Activated naive CD8-positive, alpha-beta T cell treated with anti-CD3 and anti-CD28 coated beads for 36 hours (primary cell): ENCODE results near the gene FCRLB. TPM values are rescaled to one million over a fixed set of nuclear protein-coding genes. Genes with fewer than 3 reads are reported as not detected.
"Not testable (repeated sequence)": the region's sequence is repeated elsewhere in the genome, so short reads cannot be mapped to it uniquely, and the experiment has no call there.

ENCODE experiments used
- DNase-seq: peaks from one replicate; pipeline ENCODE4 v3.0.0; 2021
- H3K27ac Mint-ChIP-seq: one replicate; pipeline ENCODE4 v1.8.0; 2022; ENCODE audit warnings: mild to moderate bottlenecking, moderate library complexity, mixed read lengths
- H3K27me3 Mint-ChIP-seq: one replicate; pipeline ENCODE4 v1.8.0; 2022; ENCODE audit warnings: mild to moderate bottlenecking, mixed read lengths
- H3K36me3 Mint-ChIP-seq: one replicate; pipeline ENCODE4 v1.8.0; 2021; ENCODE audit warnings: mild to moderate bottlenecking, mixed read lengths
- H3K4me1 Mint-ChIP-seq: one replicate; pipeline ENCODE4 v1.8.0; 2021; ENCODE audit warnings: mixed read lengths
- H3K4me3 Mint-ChIP-seq: one replicate; pipeline ENCODE4 v1.8.0; 2022; ENCODE audit warnings: mild to moderate bottlenecking, moderate library complexity, mixed read lengths
- H3K9me3 Mint-ChIP-seq: one replicate; pipeline ENCODE4 v1.8.0; 2022; ENCODE audit warnings: mixed read lengths
- total RNA-seq, 2 experiments: library from RNA; stranded (reverse); gene quantifications; one replicate each; pipeline ENCODE4 v1.2.3, GENCODE V29; 2021

FCRLB gene
- total RNA-seq, 2 experiments from 2014 or later: 0.49 to 0.76 TPM

DNA sequence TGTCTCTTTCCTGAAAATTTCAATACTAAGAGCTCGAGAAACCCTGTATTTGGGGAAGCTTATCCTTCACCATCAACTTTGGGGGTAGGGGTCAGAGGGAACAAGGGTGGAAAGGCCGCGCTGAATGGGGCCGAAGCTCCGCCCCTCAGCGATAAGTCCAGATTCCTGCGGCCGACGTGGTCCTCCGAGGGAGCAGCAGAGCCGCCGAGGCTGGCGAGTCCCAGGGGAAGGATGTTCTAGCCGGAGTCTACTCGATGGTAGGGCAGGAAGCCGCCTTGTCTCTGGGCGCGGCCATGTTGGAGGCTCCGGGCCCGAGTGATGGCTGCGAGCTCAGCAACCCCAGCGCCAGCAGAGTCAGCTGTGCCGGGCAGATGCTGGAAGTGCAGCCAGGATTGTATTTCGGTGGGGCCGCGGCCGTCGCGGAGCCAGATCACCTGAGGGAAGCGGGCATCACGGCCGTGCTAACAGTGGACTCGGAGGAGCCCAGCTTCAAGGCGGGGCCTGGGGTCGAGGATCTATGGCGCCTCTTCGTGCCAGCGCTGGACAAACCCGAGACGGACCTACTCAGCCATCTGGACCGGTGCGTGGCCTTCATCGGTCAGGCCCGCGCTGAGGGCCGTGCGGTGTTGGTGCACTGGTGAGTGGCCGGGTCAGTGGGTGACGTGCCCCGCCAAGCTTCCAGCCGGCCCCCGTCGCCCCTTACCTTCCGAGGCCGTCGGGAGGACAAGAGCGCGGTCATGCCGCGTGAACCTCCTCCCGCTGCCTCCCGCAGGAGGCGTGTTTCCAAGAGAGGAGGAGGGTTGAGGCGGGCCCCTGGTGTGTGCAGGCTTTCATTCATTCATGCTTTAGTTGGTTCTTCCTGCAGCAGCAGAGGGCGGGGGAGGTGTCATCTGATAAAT lies 28.4 kb downstream of the FCRLB start, which contains the start of gene DUSP12:
Gene DUSP12 (plus strand): TSS at position 278 of the 899 bp plus-strand sequence. CDS start 16 bp downstream, at position 294.
- Mint-ChIP-seq H3K9me3 (no peaks in the 10 kb centered on the region), H3K36me3 (peaks cover 24% of the 10 kb centered on the region), H3K4me3 (peak within 1 kb of the TSS; percentile 98), H3K27ac (peak within 1 kb of the TSS; percentile 99), H3K27me3 (peaks cover 13% of the 10 kb centered on the region), H3K4me1 (peaks cover 45% of the 10 kb centered on the region)
- DNase-seq: peak; percentile 90

DNA sequence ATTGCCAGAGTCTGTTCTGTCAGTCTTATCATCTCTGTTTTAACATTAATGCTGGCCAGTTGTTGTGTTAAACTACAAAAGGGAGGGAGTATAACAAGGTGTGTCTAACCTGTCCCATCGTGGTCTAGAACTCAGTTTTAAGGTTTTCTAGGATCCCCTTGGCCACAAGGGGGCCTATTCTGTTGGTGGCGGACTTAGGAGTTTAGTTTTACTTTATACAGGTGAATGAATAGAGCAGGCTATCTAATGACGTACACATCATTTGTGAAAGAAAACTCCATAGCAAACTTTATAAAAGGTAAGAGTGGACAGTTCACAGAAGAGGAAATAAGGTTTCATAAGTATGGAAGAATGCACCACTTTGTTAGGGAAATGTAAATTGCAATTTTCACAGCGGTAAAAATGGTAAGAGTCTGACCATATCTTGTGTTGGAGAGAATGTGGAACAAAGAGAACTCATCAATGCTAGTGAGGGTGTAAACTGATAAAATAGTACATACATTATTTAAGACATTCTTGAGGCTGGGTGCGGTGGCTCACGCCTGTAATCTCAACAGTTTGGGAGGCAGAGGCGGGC lies 42.3 kb downstream of the FCRLB start:
- Mint-ChIP-seq H3K36me3 (peaks cover 13% of the 10 kb centered on the region), H3K27me3 (no peaks in the 10 kb centered on the region), H3K27ac (peak overlapping the region; percentile 12), H3K4me1 (peaks cover 41% of the 10 kb centered on the region), H3K9me3 (no peaks in the 10 kb centered on the region), H3K4me3 (peak overlapping the region; percentile 37)
- DNase-seq: peak; percentile 46

DNA sequence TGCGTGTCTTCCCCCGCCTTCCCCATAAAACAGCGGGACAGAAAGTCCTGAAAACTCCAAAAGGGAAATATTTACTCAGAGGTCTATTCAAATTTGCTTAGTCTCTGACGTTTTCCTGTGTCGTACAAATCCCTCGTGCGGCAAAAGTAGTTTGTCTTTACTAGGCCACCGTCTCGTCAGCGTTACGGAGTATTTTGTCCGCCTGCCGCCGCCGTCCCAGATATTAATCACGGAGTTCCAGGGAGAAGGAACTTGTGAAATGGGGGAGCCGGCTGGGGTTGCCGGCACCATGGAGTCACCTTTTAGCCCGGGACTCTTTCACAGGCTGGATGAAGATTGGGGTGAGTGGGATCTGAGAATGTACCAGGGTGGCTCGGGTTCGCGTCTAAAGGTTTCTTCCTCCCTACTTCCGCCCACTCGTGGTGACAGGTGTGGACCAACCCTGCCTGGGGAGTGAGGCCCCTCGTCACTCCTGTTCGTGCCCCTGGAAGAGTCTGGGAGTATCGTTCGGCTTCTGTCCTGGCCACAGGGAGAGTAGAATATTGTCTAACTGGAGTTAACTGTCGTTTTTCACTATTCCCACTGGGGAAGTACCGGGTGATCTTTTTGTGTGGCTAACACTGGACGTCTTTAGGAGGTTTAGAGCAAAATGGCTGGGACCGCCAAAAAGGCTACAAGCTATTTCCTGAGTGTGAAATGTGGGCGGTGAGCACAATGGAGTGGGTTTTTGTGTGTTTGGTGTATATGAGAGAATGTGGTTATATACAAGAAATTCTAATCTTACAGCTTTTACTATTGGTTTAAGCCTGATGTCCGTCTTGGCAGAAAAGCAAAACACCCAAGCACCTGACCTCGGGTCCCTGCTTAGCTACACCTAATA lies 45.0 kb downstream of the FCRLB start, which contains the start of gene ATF6:
Gene ATF6 (plus strand): TSS at position 219 of the 880 bp plus-strand sequence. CDS start 41 bp downstream, at position 260.
- peak within 1 kb of the TSS; percentile 99 for H3K27ac Mint-ChIP-seq
- no peaks in the 10 kb centered on the region for H3K9me3 Mint-ChIP-seq
- peaks cover 13% of the 10 kb centered on the region for H3K36me3 Mint-ChIP-seq
- DNase-seq: peak; percentile 77
- no peaks in the 10 kb centered on the region for H3K27me3 Mint-ChIP-seq
- H3K4me3 Mint-ChIP-seq: peak within 1 kb of the TSS; percentile 100
- peaks cover 56% of the 10 kb centered on the region for H3K4me1 Mint-ChIP-seq

DNA sequence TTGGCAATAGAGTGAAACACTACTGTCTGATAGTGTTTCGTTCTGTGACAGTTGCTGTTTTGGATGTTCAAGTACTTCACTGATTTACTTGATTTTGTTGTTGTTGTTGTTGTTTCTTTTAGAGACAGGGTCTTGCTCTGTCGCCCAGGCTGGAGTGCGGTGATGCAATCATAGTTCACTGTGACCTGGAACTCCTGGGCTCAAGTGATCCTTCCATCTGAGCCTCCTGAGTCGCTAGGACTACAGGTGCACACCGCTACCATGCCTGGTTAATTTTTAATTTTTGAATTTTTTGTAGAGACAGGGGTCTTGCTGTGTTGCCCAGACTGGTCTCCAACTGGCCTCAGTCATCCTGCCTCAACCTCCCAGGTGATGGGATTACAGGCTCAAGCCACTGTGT lies 47.1 kb downstream of the FCRLB start:
- no peak for DNase-seq
- Mint-ChIP-seq H3K4me3 (peak overlapping the region; percentile 100), H3K9me3 (no peaks in the 10 kb centered on the region), H3K4me1 (peaks cover 46% of the 10 kb centered on the region), H3K36me3 (peaks cover 13% of the 10 kb centered on the region), H3K27me3 (no peaks in the 10 kb centered on the region), H3K27ac (peak overlapping the region; percentile 42)

DNA sequence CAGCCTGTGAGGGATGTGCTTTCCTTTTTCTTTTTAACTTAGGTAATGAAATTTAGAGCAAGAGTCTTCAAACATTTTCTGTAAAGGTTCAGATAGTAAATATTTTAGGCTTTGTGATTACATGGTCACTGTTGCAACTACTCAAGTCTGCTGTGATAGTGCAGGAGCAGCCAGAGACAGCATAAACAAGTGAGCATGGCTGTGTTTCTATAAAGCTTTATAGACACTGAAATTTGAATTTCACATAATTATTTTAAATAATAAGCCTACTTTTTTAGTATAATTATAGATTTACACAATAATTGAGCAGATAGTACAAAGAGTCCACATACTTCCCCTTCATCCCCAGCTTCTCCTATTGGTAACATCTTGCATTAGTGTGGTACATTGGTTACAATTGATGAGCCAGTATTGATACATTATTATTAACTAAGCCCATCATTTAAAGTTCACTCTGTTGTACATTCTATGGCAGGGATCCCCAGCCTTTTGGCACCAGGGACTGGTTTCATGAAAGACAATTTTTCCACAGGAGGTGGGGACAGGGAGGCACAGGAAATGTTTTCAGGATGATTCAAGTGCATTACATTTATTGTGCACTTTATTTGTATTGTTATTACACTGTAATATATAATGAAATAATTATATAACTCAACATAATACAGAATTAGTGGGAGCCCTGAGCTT lies 47.8 kb downstream of the FCRLB start:
- Mint-ChIP-seq H3K4me1 (peaks cover 46% of the 10 kb centered on the region), H3K27me3 (no peaks in the 10 kb centered on the region), H3K36me3 (peaks cover 13% of the 10 kb centered on the region), H3K9me3 (no peaks in the 10 kb centered on the region), H3K27ac (no peak overlapping the region), H3K4me3 (no peak overlapping the region)
- no peak for DNase-seq

DNA sequence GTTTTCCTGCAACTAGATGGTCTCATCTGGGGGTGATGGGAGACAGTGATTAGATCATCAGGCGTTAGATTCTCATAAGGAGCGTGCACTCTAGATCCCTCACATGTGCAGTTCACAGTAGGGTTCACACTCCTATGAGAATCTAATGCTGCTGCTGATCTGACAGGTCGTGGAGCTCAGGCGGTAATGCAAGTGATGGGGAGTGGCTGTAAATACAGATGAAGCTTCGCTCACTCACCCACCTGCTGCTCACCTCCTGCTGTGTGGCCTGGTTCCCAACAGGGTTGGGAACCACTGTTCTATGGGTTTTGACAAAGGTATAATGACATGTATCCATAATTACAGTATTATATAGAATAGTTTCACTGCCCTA lies 48.3 kb downstream of the FCRLB start:
- not testable (repeated sequence) for H3K27ac Mint-ChIP-seq, H3K27me3 Mint-ChIP-seq, DNase-seq, H3K9me3 Mint-ChIP-seq, H3K4me3 Mint-ChIP-seq
- peaks cover 47% of the 10 kb centered on the region for H3K4me1 Mint-ChIP-seq
- peaks cover 13% of the 10 kb centered on the region for H3K36me3 Mint-ChIP-seq

DNA sequence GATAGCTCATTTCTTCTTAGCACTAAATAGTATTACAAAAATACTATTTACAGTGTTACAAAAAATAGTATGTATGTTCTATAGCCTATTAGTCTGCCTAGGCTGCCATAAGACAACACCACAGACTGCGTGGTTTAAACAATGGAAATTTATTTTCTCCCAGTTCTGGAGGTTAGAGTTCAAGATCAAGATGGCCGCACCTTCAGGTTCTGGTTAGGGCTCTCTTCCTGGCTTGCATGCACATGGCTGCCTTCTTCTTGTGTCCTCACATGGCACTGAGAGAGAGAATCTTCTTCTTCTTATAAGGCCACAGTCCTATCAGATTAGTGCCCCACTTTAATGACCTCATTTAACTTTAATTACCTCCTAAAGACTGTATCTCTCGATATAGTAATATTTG lies 48.9 kb downstream of the FCRLB start:
- Mint-ChIP-seq H3K27me3 (no peaks in the 10 kb centered on the region), H3K4me3 (no peak overlapping the region), H3K9me3 (no peaks in the 10 kb centered on the region), H3K4me1 (peaks cover 42% of the 10 kb centered on the region), H3K27ac (no peak overlapping the region), H3K36me3 (peaks cover 13% of the 10 kb centered on the region)
- DNase-seq: no peak

DNA sequence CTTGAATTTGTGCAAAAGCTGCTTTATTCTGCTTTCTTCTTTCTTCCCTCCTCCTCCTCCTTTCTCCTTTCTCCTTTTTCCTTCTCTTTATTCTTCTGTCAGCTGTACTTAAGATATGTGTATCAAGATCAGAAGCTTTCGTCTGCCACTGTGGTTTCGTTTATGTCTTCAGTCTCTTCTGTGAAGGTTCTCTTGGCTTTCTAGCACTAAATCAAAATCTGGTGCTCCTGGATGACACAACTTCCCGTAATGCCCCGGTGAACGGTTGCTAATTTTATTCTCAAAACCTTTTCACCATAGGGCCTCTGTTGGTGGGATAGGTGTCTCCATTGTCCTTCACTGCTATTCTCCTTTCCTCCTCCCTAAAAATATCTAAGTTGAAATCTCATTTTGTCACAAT lies 49.8 kb downstream of the FCRLB start:
- no peak for DNase-seq
- H3K4me3 Mint-ChIP-seq: no peak overlapping the region

DNA sequence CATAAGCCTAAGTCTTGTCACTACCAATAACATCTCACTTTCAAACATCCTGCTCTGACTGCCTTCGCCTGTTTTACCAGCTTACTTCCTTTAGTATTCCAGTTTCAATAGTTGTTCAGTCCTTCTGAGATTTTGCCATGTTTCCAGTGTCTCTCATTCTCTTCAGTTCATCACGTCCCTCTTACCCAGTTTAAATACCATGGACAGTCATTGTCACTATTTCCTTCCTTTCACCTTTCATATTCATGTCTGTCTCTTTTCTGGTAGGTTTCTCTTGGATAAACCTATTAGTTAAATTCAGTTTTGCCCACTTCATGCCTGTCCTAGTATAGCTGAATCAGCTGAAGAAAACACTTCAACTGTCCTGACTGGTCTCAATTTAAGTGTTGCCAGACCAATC lies 50.6 kb downstream of the FCRLB start:
- Mint-ChIP-seq H3K4me1 (peaks cover 39% of the 10 kb centered on the region), H3K4me3 (no peak overlapping the region), H3K27ac (no peak overlapping the region), H3K9me3 (no peaks in the 10 kb centered on the region), H3K36me3 (peaks cover 13% of the 10 kb centered on the region), H3K27me3 (no peaks in the 10 kb centered on the region)
- no peak for DNase-seq

More for the DNA sequence above, 49.8 kb downstream of the FCRLB start:
- H3K27ac Mint-ChIP-seq: no peak overlapping the region
- no peaks in the 10 kb centered on the region for H3K27me3 Mint-ChIP-seq
- no peaks in the 10 kb centered on the region for H3K9me3 Mint-ChIP-seq
- H3K36me3 Mint-ChIP-seq: peaks cover 13% of the 10 kb centered on the region
- H3K4me1 Mint-ChIP-seq: peaks cover 41% of the 10 kb centered on the region

DNA sequence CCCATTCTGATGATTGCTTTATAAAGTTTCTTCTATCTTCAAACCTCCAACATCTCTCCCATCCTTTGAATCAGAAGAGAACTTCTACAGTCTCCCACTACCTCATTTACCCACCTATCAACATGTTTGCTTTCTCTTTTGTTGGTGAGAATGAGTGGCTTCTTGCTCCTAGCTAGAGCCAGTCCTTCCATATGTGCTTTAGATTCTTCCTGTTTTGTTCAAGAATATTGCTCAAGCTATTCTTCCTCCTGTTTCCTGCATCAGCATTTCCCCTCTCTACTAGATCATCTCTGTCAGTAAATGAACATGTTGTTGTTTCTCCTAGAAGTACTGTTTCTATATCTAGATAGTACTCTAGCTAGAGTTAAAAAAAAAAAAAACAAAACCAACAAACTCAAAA lies 51.1 kb downstream of the FCRLB start:
- Mint-ChIP-seq H3K9me3 (no peaks in the 10 kb centered on the region), H3K27me3 (no peaks in the 10 kb centered on the region), H3K4me1 (peaks cover 34% of the 10 kb centered on the region), H3K36me3 (peaks cover 11% of the 10 kb centered on the region), H3K4me3 (no peak overlapping the region), H3K27ac (no peak overlapping the region)
- no peak for DNase-seq

DNA sequence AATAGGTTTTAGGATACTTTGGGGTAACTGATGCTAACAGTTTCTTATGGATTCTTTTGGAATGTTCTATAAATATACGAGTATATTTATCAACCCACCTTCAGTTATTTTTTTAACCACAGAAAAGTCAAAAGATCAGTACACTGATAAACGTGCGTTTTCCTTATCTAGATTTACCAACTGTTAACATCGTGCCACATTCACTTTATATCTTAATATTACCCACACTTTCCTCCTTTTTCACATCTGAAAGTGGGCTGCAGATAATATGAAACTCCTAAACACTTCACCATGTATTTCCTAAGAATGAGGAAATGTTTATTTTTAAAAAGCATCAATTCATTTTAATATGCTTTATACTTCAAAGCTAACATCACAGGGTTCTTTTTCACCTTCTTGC lies 52.4 kb downstream of the FCRLB start:
- no peak overlapping the region for H3K4me3 Mint-ChIP-seq
- H3K9me3 Mint-ChIP-seq: no peaks in the 10 kb centered on the region

DNA sequence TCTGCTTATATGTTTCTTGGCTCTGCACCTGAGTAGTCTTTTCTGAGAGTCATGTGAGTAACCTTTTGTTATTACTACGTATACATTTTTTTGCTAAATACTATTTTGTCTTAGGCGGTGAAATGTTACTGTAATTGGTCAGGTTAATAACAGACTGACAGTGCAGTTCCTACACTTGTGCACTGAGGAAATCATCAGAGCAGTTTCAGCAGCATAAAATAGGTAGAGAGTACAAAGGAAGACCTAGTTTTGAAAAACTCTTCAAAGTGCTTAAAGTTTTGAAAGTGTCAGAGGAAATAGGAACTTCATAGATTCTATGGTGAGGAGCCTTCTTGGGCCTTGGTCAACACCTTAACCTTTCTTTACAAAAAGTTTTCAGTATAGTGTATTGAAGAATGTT lies 55.9 kb downstream of the FCRLB start:
- no peak overlapping the region for H3K4me3 Mint-ChIP-seq
- H3K4me1 Mint-ChIP-seq: peaks cover 19% of the 10 kb centered on the region
- no peaks in the 10 kb centered on the region for H3K9me3 Mint-ChIP-seq
- H3K27me3 Mint-ChIP-seq: no peaks in the 10 kb centered on the region
- no peak overlapping the region for H3K27ac Mint-ChIP-seq
- no peak for DNase-seq
- H3K36me3 Mint-ChIP-seq: peaks cover 2% of the 10 kb centered on the region

More for the DNA sequence above, 52.4 kb downstream of the FCRLB start:
- Mint-ChIP-seq H3K27ac (no peak overlapping the region), H3K36me3 (peaks cover 3% of the 10 kb centered on the region), H3K27me3 (no peaks in the 10 kb centered on the region), H3K4me1 (peaks cover 29% of the 10 kb centered on the region)
- no peak for DNase-seq
